ENCODE measurements around the gene USP13.
A peak's percentile ranks its signal among the peaks of the same experiment; 100 is the strongest.

- TF ChIP-seq, protein P1, sequence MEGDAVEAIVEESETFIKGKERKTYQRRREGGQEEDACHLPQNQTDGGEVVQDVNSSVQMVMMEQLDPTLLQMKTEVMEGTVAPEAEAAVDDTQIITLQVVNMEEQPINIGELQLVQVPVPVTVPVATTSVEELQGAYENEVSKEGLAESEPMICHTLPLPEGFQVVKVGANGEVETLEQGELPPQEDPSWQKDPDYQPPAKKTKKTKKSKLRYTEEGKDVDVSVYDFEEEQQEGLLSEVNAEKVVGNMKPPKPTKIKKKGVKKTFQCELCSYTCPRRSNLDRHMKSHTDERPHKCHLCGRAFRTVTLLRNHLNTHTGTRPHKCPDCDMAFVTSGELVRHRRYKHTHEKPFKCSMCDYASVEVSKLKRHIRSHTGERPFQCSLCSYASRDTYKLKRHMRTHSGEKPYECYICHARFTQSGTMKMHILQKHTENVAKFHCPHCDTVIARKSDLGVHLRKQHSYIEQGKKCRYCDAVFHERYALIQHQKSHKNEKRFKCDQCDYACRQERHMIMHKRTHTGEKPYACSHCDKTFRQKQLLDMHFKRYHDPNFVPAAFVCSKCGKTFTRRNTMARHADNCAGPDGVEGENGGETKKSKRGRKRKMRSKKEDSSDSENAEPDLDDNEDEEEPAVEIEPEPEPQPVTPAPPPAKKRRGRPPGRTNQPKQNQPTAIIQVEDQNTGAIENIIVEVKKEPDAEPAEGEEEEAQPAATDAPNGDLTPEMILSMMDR (IDR thresholded peaks at IDR 0.05), result peak in 3 of 6 experiments; percentile 21 to 27 (median 25)
- TF ChIP-seq POLR2A (IDR thresholded peaks at IDR 0.05), result no peak
Measured at GRCh38 chr3:179750720-179751328, 98.0 kb downstream of the USP13 start.

Measured in Peyer's patch (tissue), 4 donors.